K562 (cell line): ENCODE results near the gene LY6G6D.

ENCODE experiments used
- BACH1 ChIP-seq: fragments of 200-800 bp; sonication (Bioruptor generic); IDR thresholded peaks from 2 replicates; pipeline ENCODE4 v1.6.1; 2016; ENCODE audit warnings: missing genetic modification characterization, missing compliant biosample characterization
- FOS ChIP-seq: IDR thresholded peaks from 3 replicates; pipeline ENCODE4 v1.6.1; 2011; ENCODE audit not compliant: insufficient read length; ENCODE audit errors: extremely low read depth
- NR3C1 ChIP-seq: sonication (generic); formaldehyde crosslinking; IDR thresholded peaks from 2 replicates; pipeline ENCODE4 v1.8.1; 2022; ENCODE audit warnings: missing genetic modification reagents
- TAF15 ChIP-seq: fragments of 200-400 bp; formaldehyde crosslinking; IDR thresholded peaks from 2 replicates; pipeline ENCODE4 v1.6.1; 2017; ENCODE audit warnings: mild to moderate bottlenecking, low read depth, low read length, moderate library complexity
- ZBED1 ChIP-seq: IDR thresholded peaks from 2 replicates; pipeline ENCODE4 v1.6.1; 2014
- ZNF232 ChIP-seq: sonication (generic); formaldehyde crosslinking; IDR thresholded peaks from 2 replicates; pipeline ENCODE4 v1.8.0; 2022; ENCODE audit warnings: mild to moderate bottlenecking, missing genetic modification reagents
- TF ChIP-seq, protein P1 (sequence below), 3 experiments: IDR thresholded peaks in 2 of 3; conservative IDR thresholded peaks in 1 of 3; 2 replicates each; pipeline ENCODE4 v1.5.1; 2011 to 2012; ENCODE audit warnings: low read length in 3 of 3, mild to moderate bottlenecking in 3 of 3, control low read depth in 2 of 3, improper control_type of control experiment in 1 of 3, inconsistent platforms in 1 of 3, low read depth in 1 of 3, mixed read lengths in 1 of 3, moderate library complexity in 1 of 3; ENCODE audit not compliant: insufficient read depth in 2 of 3
- TF ChIP-seq, protein P2 (sequence below): fragments of 450-650 bp; conservative IDR thresholded peaks from 2 replicates; pipeline ENCODE4 v1.6.1; 2016; ENCODE audit warnings: missing genetic modification characterization, low read depth, mild to moderate bottlenecking, control low read depth, missing compliant biosample characterization
- TF ChIP-seq, protein P3 (sequence below): fragments of 450-650 bp; IDR thresholded peaks from 2 replicates; pipeline ENCODE4 v1.6.1; 2018; ENCODE audit warnings: mild to moderate bottlenecking, low read depth; ENCODE audit not compliant: partially characterized antibody
- TF ChIP-seq, protein P4 (sequence below), 2 experiments: IDR thresholded peaks; 2 replicates each; pipeline ENCODE4 v1.6.1; 2011; ENCODE audit warnings: borderline replicate concordance in 1 of 2, control low read depth in 1 of 2, low read depth in 1 of 2, low read length in 1 of 2, mild to moderate bottlenecking in 1 of 2, mixed read lengths in 1 of 2, moderate library complexity in 1 of 2; ENCODE audit not compliant: insufficient read depth in 1 of 2, insufficient read length in 1 of 2, poor library complexity in 1 of 2, severe bottlenecking in 1 of 2; ENCODE audit errors: extremely low read depth in 1 of 2
- TF ChIP-seq, protein P5 (sequence below): sonication (generic); formaldehyde crosslinking; IDR thresholded peaks from 2 replicates; pipeline ENCODE4 v1.8.0; 2022; ENCODE audit warnings: mild to moderate bottlenecking, low read depth, missing genetic modification reagents
- TF ChIP-seq, protein P6 (sequence below), 2 experiments: fragments of 450-650 bp in 1 of 2; sonication (generic) in 1 of 2; formaldehyde crosslinking in 1 of 2; IDR thresholded peaks; 2 replicates each; pipeline versions ENCODE4 v1.7.1 to v1.9.0; 2016 to 2022; ENCODE audit warnings: inconsistent platforms in 1 of 2, mild to moderate bottlenecking in 1 of 2, missing genetic modification reagents in 1 of 2

DNA sequence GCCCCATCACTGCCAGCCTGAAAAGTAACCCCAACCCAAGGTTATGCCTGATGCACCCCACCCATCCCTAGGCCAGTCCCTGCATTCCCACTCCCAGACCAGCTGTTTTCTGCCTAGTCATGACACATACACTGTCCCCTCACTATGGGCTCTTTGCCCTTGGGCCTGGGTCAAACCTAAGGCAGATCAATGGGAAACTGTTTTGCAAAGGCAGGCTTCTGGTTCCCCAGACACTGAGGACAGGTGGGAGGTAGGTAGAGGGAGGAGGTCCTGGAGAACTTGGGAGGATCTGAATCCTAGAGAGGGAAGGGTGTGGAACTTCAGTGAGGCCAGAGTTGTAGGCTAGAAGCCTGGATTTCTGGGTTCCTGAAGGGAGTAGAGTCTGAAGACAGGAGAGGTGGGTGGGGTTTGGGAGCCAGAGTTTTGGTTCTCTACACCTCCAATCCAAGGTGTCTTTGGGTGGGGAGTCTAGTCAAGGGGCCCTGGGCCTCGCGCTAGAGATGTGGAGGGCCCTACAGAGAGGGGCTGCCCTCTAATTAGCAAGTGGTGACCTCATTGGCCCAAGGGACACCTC is 19.2 kb downstream of the LY6G6D start:
- TF ChIP-seq, protein P1, sequence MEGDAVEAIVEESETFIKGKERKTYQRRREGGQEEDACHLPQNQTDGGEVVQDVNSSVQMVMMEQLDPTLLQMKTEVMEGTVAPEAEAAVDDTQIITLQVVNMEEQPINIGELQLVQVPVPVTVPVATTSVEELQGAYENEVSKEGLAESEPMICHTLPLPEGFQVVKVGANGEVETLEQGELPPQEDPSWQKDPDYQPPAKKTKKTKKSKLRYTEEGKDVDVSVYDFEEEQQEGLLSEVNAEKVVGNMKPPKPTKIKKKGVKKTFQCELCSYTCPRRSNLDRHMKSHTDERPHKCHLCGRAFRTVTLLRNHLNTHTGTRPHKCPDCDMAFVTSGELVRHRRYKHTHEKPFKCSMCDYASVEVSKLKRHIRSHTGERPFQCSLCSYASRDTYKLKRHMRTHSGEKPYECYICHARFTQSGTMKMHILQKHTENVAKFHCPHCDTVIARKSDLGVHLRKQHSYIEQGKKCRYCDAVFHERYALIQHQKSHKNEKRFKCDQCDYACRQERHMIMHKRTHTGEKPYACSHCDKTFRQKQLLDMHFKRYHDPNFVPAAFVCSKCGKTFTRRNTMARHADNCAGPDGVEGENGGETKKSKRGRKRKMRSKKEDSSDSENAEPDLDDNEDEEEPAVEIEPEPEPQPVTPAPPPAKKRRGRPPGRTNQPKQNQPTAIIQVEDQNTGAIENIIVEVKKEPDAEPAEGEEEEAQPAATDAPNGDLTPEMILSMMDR (IDR thresholded peaks at IDR 0.05 in 2 of 3, conservative IDR thresholded peaks at IDR 0.05 in 1 of 3; ENCODE audit: insufficient read depth in 2 of 3, low read depth in 1 of 3, low read length in 3 of 3): no peak
- TF ChIP-seq TAF15 (no peak), ZNF232 (CRISPR knock-in tag) (no peak), BACH1 (tag) (no peak), ZBED1 (no peak), NR3C1 (CRISPR knock-in tag) (no peak), FOS (no peak)
- TF ChIP-seq, protein P2, sequence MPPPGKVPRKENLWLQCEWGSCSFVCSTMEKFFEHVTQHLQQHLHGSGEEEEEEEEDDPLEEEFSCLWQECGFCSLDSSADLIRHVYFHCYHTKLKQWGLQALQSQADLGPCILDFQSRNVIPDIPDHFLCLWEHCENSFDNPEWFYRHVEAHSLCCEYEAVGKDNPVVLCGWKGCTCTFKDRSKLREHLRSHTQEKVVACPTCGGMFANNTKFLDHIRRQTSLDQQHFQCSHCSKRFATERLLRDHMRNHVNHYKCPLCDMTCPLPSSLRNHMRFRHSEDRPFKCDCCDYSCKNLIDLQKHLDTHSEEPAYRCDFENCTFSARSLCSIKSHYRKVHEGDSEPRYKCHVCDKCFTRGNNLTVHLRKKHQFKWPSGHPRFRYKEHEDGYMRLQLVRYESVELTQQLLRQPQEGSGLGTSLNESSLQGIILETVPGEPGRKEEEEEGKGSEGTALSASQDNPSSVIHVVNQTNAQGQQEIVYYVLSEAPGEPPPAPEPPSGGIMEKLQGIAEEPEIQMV (tag): no peak
- TF ChIP-seq, protein P3, sequence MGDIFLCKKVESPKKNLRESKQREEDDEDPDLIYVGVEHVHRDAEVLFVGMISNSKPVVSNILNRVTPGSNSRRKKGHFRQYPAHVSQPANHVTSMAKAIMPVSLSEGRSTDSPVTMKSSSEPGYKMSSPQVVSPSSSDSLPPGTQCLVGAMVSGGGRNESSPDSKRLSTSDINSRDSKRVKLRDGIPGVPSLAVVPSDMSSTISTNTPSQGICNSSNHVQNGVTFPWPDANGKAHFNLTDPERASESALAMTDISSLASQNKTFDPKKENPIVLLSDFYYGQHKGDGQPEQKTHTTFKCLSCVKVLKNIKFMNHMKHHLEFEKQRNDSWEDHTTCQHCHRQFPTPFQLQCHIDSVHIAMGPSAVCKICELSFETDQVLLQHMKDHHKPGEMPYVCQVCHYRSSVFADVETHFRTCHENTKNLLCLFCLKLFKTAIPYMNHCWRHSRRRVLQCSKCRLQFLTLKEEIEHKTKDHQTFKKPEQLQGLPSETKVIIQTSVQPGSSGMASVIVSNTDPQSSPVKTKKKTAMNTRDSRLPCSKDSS: peak; percentile 38
- TF ChIP-seq, protein P4, sequence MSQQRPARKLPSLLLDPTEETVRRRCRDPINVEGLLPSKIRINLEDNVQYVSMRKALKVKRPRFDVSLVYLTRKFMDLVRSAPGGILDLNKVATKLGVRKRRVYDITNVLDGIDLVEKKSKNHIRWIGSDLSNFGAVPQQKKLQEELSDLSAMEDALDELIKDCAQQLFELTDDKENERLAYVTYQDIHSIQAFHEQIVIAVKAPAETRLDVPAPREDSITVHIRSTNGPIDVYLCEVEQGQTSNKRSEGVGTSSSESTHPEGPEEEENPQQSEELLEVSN (IDR thresholded peaks at IDR 0.05; ENCODE audit: borderline replicate concordance in 1 of 2, extremely low read depth in 1 of 2, insufficient read depth in 1 of 2, insufficient read length in 1 of 2, low read depth in 1 of 2, low read length in 1 of 2, poor library complexity in 1 of 2, severe bottlenecking in 1 of 2): peak in 1 of 2 experiments; percentile 8
- TF ChIP-seq, protein P5, sequence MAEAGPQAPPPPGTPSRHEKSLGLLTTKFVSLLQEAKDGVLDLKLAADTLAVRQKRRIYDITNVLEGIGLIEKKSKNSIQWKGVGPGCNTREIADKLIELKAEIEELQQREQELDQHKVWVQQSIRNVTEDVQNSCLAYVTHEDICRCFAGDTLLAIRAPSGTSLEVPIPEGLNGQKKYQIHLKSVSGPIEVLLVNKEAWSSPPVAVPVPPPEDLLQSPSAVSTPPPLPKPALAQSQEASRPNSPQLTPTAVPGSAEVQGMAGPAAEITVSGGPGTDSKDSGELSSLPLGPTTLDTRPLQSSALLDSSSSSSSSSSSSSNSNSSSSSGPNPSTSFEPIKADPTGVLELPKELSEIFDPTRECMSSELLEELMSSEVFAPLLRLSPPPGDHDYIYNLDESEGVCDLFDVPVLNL (CRISPR knock-in tag): no peak; the same call in 1 of the 2 replicates
- TF ChIP-seq, protein P6, sequence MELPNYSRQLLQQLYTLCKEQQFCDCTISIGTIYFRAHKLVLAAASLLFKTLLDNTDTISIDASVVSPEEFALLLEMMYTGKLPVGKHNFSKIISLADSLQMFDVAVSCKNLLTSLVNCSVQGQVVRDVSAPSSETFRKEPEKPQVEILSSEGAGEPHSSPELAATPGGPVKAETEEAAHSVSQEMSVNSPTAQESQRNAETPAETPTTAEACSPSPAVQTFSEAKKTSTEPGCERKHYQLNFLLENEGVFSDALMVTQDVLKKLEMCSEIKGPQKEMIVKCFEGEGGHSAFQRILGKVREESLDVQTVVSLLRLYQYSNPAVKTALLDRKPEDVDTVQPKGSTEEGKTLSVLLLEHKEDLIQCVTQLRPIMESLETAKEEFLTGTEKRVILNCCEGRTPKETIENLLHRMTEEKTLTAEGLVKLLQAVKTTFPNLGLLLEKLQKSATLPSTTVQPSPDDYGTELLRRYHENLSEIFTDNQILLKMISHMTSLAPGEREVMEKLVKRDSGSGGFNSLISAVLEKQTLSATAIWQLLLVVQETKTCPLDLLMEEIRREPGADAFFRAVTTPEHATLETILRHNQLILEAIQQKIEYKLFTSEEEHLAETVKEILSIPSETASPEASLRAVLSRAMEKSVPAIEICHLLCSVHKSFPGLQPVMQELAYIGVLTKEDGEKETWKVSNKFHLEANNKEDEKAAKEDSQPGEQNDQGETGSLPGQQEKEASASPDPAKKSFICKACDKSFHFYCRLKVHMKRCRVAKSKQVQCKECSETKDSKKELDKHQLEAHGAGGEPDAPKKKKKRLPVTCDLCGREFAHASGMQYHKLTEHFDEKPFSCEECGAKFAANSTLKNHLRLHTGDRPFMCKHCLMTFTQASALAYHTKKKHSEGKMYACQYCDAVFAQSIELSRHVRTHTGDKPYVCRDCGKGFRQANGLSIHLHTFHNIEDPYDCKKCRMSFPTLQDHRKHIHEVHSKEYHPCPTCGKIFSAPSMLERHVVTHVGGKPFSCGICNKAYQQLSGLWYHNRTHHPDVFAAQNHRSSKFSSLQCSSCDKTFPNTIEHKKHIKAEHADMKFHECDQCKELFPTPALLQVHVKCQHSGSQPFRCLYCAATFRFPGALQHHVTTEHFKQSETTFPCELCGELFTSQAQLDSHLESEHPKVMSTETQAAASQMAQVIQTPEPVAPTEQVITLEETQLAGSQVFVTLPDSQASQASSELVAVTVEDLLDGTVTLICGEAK (IDR thresholded peaks at IDR 0.05): no peak
- TF ChIP-seq, protein P6 (CRISPR knock-in tag; IDR thresholded peaks at IDR 0.05): no peak
